Measurements from ENCODE around the gene E4F1. TPM values are rescaled to one million over a fixed set of nuclear protein-coding genes. Genes with fewer than 3 reads are reported as not detected.
A peak's percentile ranks its signal among the peaks of the same experiment; 100 is the strongest.

The E4F1 gene
- total RNA-seq, 2 experiments from 2014 or later: 31.8 to 33.8 TPM

DNA sequence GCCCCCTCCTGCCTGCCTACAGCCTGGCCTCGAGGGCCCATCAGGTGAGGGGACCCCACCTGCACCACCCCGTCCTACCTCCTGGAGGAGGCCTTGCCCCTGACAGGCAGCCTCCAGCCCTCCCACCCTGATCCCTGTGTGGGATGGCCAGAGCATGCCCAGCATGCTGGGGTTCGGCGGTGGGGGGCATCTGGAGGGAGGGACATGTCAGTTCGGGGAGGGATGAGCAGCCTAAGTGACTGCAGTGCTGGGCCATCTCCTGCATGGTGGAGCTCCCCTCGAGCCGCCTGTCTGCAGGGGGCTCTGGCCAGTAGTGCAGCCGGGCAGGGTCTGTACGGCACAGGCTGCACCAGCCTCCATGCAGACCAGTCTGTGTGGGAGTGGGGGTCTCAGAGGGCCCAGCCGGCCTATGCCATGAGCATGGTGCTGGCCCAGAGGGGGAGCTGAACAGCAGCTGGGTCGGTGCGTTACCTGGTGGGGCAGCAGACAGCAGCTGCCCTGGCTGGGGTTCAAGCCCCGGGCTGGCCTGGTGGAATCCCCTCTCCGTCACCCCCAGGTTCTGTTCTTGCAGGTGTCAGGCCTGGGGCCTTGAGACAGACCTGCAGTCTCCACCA, 48.6 kb downstream of the E4F1 start:
- ChIA-PET POLR2A (no interaction called here), CTCF (no interaction called here)
- Histone ChIP-seq H3K36me3 (ENCODE audit: insufficient read depth, low read length) (no peaks in the 10 kb centered on the region), H3K4me3 (ENCODE audit: low read length) (no peak overlapping the region), H3K27me3 (ENCODE audit: control insufficient read depth in 1 of 2, insufficient read depth in 2 of 2, low read length in 2 of 2) (no peaks in the 10 kb centered on the region), H3K4me1 (ENCODE audit: insufficient read depth, low read length) (peaks cover 16% of the 10 kb centered on the region), H3K9me3 (ENCODE audit: control insufficient read depth in 1 of 2, insufficient read depth in 1 of 2, low read length in 2 of 2) (no peaks in the 10 kb centered on the region), H3K27ac (ENCODE audit: low read depth in 1 of 2, low read length in 2 of 2) (no peak overlapping the region)
- Mint-ChIP-seq H3K4me3 (no peak overlapping the region), H3K27ac (no peak overlapping the region), H3K9me3 (no peaks in the 10 kb centered on the region), H3K36me3 (ENCODE audit: low read depth) (peaks cover 10% of the 10 kb centered on the region), H3K4me1 (ENCODE audit: low read depth) (peaks cover 16% of the 10 kb centered on the region), H3K27me3 (no peaks in the 10 kb centered on the region)
- no peak for DNase-seq
- ATAC-seq (ENCODE audit: poor library complexity): no peak
- TF ChIP-seq, protein P1, sequence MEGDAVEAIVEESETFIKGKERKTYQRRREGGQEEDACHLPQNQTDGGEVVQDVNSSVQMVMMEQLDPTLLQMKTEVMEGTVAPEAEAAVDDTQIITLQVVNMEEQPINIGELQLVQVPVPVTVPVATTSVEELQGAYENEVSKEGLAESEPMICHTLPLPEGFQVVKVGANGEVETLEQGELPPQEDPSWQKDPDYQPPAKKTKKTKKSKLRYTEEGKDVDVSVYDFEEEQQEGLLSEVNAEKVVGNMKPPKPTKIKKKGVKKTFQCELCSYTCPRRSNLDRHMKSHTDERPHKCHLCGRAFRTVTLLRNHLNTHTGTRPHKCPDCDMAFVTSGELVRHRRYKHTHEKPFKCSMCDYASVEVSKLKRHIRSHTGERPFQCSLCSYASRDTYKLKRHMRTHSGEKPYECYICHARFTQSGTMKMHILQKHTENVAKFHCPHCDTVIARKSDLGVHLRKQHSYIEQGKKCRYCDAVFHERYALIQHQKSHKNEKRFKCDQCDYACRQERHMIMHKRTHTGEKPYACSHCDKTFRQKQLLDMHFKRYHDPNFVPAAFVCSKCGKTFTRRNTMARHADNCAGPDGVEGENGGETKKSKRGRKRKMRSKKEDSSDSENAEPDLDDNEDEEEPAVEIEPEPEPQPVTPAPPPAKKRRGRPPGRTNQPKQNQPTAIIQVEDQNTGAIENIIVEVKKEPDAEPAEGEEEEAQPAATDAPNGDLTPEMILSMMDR (IDR thresholded peaks at IDR 0.05): no peak
- intact Hi-C loops (cut with DNase I, micrococcal nuclease): no loop called here

DNA sequence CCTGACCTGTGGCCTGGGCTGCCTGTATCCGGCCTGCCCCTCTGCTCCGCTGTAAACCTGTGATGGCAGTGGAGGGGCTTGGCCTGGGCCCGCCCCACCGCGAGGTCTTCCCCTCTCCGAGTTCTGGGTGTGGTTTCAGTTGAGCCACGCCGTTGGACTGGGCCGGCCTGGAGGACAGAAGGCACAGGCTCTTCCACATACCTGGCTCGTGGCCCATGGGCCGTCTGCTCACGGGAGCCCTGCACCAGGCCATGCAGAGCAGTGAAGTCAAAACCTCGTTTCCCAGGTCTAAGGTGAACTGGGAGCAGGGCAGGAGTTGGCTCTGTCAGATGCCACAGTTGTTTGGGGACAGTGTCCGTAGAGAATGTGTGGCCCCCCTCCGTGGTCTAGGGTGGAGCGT, 50.1 kb downstream of the E4F1 start:
- H3K36me3 ChIP-seq (ENCODE audit: insufficient read depth, low read length): no peaks in the 10 kb centered on the region
- Mint-ChIP-seq H3K9me3 (no peaks in the 10 kb centered on the region), H3K4me3 (peak overlapping the region; percentile 63), H3K36me3 (ENCODE audit: low read depth) (no peaks in the 10 kb centered on the region), H3K27me3 (no peaks in the 10 kb centered on the region), H3K27ac (no peak overlapping the region), H3K4me1 (ENCODE audit: low read depth) (peaks cover 10% of the 10 kb centered on the region)
- DNase-seq: no peak
- TF ChIP-seq, protein P1 (IDR thresholded peaks at IDR 0.05): no peak
- intact Hi-C loops (cut with DNase I, micrococcal nuclease): no loop called here
- no peak overlapping the region for H3K27ac ChIP-seq (ENCODE audit: low read depth in 1 of 2, low read length in 2 of 2)
- H3K4me3 ChIP-seq (ENCODE audit: low read length): no peak overlapping the region
- H3K4me1 ChIP-seq (ENCODE audit: insufficient read depth, low read length): peaks cover 15% of the 10 kb centered on the region
- no peaks in the 10 kb centered on the region for H3K9me3 ChIP-seq (ENCODE audit: control insufficient read depth in 1 of 2, insufficient read depth in 1 of 2, low read length in 2 of 2)
- ChIA-PET CTCF (no interaction called here), POLR2A (no interaction called here)
- no peak for ATAC-seq (ENCODE audit: poor library complexity)
- no peaks in the 10 kb centered on the region for H3K27me3 ChIP-seq (ENCODE audit: control insufficient read depth in 1 of 2, insufficient read depth in 2 of 2, low read length in 2 of 2)

DNA sequence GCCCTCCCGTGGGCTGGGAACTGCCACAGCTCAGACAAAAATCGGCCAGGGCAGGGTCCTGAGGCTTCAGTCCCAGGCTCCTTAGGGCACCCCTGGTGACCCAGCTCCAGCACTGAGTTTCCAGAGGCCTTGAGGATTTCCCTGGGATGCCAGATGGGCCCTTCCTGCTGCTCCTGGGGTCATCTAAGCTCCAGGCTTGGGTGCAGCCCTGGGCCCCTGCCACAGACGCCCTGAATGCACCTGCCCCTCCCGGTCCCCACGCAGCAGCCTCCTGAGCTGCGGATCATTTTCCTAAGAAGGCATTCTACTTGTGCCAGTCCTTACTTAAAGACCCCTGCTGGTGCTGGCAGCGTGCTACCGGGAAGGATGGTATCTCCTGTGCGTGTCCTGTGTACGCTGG, 50.5 kb downstream of the E4F1 start:
- no peak overlapping the region for H3K4me3 ChIP-seq (ENCODE audit: low read length)
- no peaks in the 10 kb centered on the region for H3K27me3 Mint-ChIP-seq
- H3K4me3 Mint-ChIP-seq: no peak overlapping the region
- no peak overlapping the region for H3K27ac Mint-ChIP-seq
- intact Hi-C loops (cut with DNase I, micrococcal nuclease): no loop called here
- TF ChIP-seq, protein P1 (IDR thresholded peaks at IDR 0.05): no peak
- no peaks in the 10 kb centered on the region for H3K9me3 ChIP-seq (ENCODE audit: control insufficient read depth in 1 of 2, insufficient read depth in 1 of 2, low read length in 2 of 2)
- ATAC-seq (ENCODE audit: poor library complexity): no peak
- no peaks in the 10 kb centered on the region for H3K36me3 Mint-ChIP-seq (ENCODE audit: low read depth)
- no peaks in the 10 kb centered on the region for H3K36me3 ChIP-seq (ENCODE audit: insufficient read depth, low read length)
- H3K27ac ChIP-seq (ENCODE audit: low read depth in 1 of 2, low read length in 2 of 2): no peak overlapping the region
- H3K4me1 Mint-ChIP-seq (ENCODE audit: low read depth): peaks cover 10% of the 10 kb centered on the region
- ChIA-PET CTCF (no interaction called here), POLR2A (no interaction called here)
- no peak for DNase-seq
- H3K27me3 ChIP-seq (ENCODE audit: control insufficient read depth in 1 of 2, insufficient read depth in 2 of 2, low read length in 2 of 2): no peaks in the 10 kb centered on the region
- H3K4me1 ChIP-seq (ENCODE audit: insufficient read depth, low read length): peaks cover 11% of the 10 kb centered on the region
- no peaks in the 10 kb centered on the region for H3K9me3 Mint-ChIP-seq
